NOMO-1 treated with DMSO at 0.1 percent for 48 hours (cell line): ENCODE data around the gene CNPY3.

Source experiments
- DNase-seq: peaks from one replicate; lab custom pipeline; 2025; ENCODE audit not compliant: unreplicated experiment; lab: John Stamatoyannopoulos, UW

CNPY3 gene

DNA sequence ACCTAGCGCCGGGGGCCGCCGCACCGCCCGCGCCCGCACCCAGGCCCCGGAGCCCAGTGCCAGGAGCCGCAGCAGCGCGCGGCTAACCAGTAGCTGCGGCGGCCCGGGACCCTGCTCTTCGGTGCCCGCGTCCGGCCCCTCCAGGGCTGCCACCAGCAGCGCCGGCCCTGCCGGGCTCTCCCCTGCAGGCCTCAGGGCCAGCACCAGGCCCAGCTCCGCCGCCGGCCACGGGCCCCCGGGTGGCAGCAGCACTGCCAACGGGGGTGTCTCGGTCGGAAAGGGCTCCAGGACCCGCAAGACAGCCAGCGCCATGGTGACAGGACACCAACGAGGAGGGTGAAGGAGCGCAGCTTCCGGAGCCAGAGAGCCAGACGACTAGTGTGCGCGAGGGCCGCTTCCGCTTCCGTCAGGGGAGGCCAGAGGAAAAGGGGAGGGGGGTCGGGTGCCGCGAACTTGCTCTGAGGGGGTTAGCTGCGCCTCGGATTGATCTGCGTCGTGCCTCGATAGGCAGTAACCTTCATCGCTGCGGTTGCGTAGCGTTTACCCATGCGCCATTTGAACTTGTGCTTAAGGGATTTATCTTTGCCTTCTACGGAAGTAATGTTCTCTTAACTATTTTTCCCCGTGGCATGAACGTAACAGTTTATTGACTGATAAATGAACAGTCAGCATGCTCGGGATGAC lies 49.7 kb downstream of the CNPY3 start, which contains the start of gene PEX6:
Gene PEX6 (minus strand): TSS at position 343 of the 684 bp plus-strand sequence. CDS start 31 bp downstream, at position 312.
- DNase-seq: peak; percentile 92

DNA sequence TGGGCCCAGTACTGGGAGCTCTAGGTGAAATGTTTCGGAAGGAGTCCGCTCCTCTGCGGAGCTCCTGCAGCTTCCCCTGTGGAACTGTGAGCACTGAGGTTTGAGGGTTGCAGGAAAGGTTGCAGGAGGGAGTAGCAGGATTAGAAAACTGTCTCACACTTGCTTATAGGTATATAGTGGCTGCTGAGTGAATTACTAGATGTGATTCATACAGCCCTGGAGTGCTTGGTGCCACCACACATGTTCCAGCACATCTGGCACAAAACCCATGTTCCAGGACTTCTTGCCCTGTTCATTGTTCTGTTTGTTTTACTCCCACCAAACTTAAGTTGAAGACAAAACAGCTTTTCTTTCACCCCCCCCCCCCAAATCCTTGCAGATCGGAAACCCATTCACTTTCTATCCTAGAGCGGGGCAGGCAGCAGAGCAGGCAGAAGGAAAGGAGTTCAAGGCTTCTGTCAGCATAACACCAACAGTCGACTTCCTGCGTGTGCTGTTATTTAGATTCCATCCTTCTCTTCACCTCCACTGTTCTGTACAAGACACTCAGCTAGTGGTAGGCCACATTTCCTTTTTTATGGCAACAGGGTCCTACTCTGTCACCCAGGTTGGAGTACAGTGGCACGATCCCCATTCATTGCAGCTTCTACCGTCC lies 50.4 kb downstream of the CNPY3 start:
- peak; percentile 31 for DNase-seq

DNA sequence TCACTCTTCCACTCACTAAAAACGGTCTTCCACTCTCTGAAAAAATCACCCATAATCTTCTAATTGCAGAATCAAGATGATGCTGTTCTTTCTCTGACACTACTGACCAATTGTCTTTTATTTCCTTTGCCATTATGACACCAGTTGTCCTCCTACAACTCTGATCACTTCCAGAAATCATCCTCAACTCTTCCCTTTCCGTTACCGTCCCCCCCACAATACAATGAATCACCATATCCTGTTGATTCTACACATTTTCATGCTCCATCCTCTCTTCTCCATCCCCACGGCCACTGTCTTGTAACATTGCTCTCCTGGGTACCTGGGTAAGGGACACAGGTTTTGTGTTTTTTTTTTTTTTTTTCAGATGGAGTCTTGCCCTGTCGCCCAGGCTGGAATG lies 52.6 kb downstream of the CNPY3 start:
- DNase-seq: no peak

DNA sequence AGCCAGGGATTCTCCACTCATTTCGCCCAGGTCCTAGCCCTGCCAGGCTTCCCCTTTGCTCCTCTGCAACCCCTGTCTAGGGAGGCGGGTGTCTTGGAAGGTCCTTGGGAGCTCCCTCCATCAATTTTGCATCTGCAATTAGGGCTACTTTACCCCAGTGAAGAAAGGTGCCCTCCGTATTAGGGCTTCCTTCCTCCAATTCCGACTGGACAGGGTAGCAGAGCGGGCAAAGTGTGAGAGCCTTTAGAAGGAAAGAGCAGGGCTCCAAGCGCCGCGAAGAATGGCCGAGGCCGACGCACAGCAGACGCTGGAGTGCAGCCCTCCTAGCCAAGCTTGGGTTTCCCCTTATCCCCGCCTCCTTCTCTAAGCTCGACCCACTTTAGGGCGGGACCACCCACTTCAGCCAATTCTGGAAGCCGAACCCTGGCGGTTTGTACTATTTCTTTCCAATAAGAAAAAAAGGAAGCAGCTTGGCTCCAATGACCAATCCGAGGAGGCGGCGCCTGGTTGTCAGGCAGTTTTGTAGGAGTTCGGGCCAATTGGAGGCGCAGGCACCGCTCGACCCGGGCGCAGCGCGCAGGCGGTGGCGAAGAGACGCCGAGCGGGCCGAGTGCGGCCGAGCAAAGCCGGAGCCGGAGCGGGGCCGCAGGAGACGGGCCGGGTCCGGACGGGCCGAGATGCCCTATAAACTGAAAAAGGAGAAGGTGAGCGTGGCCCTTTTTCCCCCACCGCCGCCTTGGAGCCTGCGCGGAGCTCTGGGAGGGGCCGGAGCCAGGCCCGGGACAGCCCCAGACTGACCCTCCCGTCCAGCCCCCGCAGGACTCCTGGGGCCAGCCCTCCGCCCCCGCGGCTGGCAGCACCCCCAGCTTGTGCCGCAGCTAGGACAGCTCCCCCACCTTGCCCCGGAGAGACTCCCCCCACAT lies 55.0 kb downstream of the CNPY3 start, which contains the start of gene PPP2R5D:
Gene PPP2R5D (plus strand): TSS at position 570 of the 923 bp plus-strand sequence. CDS start 108 bp downstream, at position 678.
- DNase-seq: peak; percentile 100

DNA sequence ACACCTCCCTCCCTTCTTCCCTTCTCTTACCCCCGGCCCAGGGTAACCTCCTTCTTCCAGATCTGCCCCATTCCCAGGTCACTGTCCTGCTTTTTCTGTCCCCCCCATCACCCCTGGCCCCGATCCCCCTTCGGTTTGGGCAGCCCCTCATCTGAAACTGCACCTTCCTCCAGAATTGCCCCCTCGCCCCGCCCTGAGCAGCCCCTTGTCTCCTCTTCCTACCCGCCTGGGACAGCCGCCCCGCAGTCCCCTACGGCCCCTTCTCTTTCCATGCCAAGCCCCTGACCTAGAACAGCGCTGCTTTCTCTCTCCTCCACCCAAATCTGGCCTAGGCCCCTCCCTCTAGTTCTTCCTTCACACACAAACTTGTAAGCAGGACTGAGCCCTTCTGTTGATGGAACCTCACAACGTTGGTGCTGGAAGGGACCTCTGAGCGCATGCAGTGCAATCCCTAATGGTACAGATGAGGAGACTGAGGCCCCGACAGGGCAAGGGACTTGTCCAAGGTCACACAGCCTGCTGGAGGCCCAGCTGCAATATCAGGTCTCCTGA lies 55.7 kb downstream of the CNPY3 start:
- DNase-seq: no peak

DNA sequence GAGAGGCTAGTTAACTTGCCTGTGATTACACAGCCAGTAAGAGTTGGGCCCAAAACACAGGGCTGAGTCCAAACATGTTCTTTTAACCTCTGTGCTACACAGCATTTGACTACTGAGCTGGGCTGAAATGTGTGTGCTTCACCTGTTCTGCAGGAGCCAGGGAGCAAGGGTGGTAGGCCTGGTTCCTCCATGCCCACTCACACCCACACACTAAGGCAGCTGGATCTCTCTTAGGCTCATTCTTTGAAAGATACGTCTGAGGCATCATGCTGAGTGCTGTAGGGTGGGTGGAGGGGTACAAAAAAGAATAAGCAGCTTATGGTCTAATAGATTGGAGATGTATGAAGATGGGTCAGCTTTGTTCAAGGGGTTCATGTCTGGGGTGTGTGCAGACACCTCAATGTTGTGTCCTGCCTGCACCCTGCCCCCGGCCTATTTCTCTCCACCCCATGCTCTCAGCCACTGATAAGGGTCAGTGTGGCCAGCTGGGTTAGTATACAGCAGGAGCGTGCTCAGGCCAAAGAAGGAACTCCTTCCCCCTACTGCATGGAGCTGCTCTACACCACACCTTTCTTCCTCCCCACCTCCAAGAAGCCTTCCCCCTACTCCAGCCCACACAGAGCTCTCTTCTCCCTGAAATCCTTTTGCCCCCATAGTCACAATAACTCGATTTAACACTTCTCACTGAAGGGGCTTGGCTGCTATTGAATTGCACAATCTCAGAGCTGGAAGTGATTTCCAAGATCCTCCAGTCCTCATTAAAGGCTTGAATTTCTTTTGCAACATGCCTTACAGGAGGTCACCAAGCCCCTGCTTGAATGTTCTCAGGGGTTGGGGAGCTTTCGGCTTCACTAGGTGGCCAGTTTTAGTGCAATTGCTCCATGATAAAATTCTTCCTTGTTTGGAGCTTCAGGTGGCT lies 58.5 kb downstream of the CNPY3 start:
- DNase-seq: no peak

DNA sequence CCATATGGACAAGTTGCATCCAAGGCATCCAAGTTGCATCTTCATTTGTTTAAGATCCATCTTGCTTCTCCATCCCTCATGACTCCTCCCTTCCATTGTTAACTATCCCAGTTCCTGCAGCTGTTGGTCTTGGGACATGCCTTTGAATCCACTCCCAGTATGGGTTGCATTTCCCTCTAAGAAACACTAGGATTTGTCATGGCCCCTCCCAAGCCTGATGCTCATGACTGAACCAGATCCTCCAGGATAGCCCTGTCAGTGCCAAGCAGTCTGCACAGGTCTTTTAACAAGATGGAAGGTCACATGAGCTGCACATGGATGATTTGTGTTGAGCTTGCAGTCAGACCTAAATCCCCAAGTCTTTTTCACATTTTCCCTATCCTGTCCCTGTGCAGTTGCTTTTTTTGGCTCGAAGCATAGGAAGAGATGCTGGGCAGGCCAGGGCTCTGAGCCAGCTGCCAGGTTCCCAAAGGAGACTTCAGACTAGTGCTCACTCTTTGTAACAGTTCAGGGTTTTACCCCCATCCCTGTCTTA lies 59.3 kb downstream of the CNPY3 start:
- no peak for DNase-seq
